Urothelium cell line (cell line): ENCODE results near the gene CLIC4.

Experiments used
- DNase-seq: peaks from one replicate; pipeline ENCODE4 v3.0.0; 2011; ENCODE audit warnings: low spot score, mixed read lengths
- FAIRE-seq: peaks from 2 replicates; lab custom pipeline; 2011; peaks lifted over from hg19 to GRCh38; lab: Jason Lieb, UNC

CLIC4 gene

GRCh38 chr1:24853649-24854048, 108.4 kb downstream of the CLIC4 start:
- FAIRE-seq (no peak), DNase-seq (no peak)

- no peak for DNase-seq
- FAIRE-seq, result no peak
Measured at GRCh38 chr1:24855474-24855873, 110.2 kb downstream of the CLIC4 start.

- DNase-seq, result no peak
- no peak for FAIRE-seq
Measured at GRCh38 chr1:24856787-24857506, 111.7 kb downstream of the CLIC4 start.

- FAIRE-seq, result no peak
Measured at GRCh38 chr1:24857507-24858133, 112.4 kb downstream of the CLIC4 start.

GRCh38 chr1:24858277-24858676, 113.0 kb downstream of the CLIC4 start:
- FAIRE-seq (no peak), DNase-seq (no peak)

More at GRCh38 chr1:24857507-24858133, 112.4 kb downstream of the CLIC4 start:
- no peak for DNase-seq

- DNase-seq (no peak), FAIRE-seq (no peak)
Measured at GRCh38 chr1:24859063-24860010, 114.1 kb downstream of the CLIC4 start.

GRCh38 chr1:24860841-24861240, 115.6 kb downstream of the CLIC4 start:
- DNase-seq (no peak), FAIRE-seq (no peak)

GRCh38 chr1:24861821-24862727, 116.8 kb downstream of the CLIC4 start:
- DNase-seq, result no peak
- FAIRE-seq, result no peak

- no peak for DNase-seq
- FAIRE-seq, result no peak
Measured at GRCh38 chr1:24862775-24863483, 117.7 kb downstream of the CLIC4 start.

- FAIRE-seq (no peak), DNase-seq (no peak)
Measured at GRCh38 chr1:24864370-24864777, 119.1 kb downstream of the CLIC4 start.

- FAIRE-seq, result no peak
Measured at GRCh38 chr1:24865168-24865567, 119.9 kb downstream of the CLIC4 start.

GRCh38 chr1:24865587-24865986, 120.3 kb downstream of the CLIC4 start:
- DNase-seq (no peak), FAIRE-seq (no peak)

More at GRCh38 chr1:24865168-24865567, 119.9 kb downstream of the CLIC4 start:
- DNase-seq, result no peak

GRCh38 chr1:24866211-24867083, 121.2 kb downstream of the CLIC4 start:
- FAIRE-seq (no peak), DNase-seq (no peak)

- FAIRE-seq, result no peak
- DNase-seq, result no peak
Measured at GRCh38 chr1:24867084-24867870, 122.0 kb downstream of the CLIC4 start.

GRCh38 chr1:24868016-24868875, 123.0 kb downstream of the CLIC4 start:
- FAIRE-seq (peak; percentile 5), DNase-seq (no peak)

GRCh38 chr1:24870551-24871195, 125.4 kb downstream of the CLIC4 start:
- no peak for DNase-seq
- no peak for FAIRE-seq
